Jurkat, Clone E6-1 (cell line): ENCODE data around the gene RPL36.
"Not testable (repeated sequence)": the region's sequence is repeated elsewhere in the genome, so short reads cannot be mapped to it uniquely, and the experiment has no call there.

ENCODE experiments used
- DNase-seq: peaks from one replicate; pipeline ENCODE4 v3.0.0-alpha.2; 2011; ENCODE audit warnings: low read depth, low spot score
- H3K4me3 ChIP-seq: 2 replicates; pipeline ENCODE4 v1.5.1; 2011; ENCODE audit warnings: mild to moderate bottlenecking, low read length, control low read depth, moderate library complexity

RPL36 gene

GRCh38 chr19:5686647-5687359, 3.3 kb upstream of the RPL36 start:
- H3K4me3 ChIP-seq, result peak overlapping the region; percentile 54
- DNase-seq, result peak; percentile 83

- peak overlapping the region; percentile 54 for H3K4me3 ChIP-seq
- no peak for DNase-seq
These were observed 2.5 kb upstream of the RPL36 start for GRCh38 chr19:5687360-5688198.

- H3K4me3 ChIP-seq, DNase-seq: not testable (repeated sequence)
These were observed 1.7 kb upstream of the RPL36 start for GRCh38 chr19:5688262-5688881.

GRCh38 chr19:5690955-5691821, 1.1 kb downstream of the RPL36 start:
- no peak for DNase-seq
- peak overlapping the region; percentile 94 for H3K4me3 ChIP-seq

GRCh38 chr19:5691822-5692722, 2.0 kb downstream of the RPL36 start:
- DNase-seq, result no peak
- peak overlapping the region; percentile 94 for H3K4me3 ChIP-seq

- no peak overlapping the region for H3K4me3 ChIP-seq
- DNase-seq, result no peak
These were observed 2.7 kb downstream of the RPL36 start for GRCh38 chr19:5692723-5693194.

- no peak overlapping the region for H3K4me3 ChIP-seq
- no peak for DNase-seq
These were observed 3.4 kb downstream of the RPL36 start for GRCh38 chr19:5693195-5694166.

- DNase-seq, result no peak
These were observed 4.3 kb downstream of the RPL36 start for GRCh38 chr19:5694167-5694955.

GRCh38 chr19:5694956-5695648, 5.0 kb downstream of the RPL36 start:
- no peak for DNase-seq

More at GRCh38 chr19:5694167-5694955, 4.3 kb downstream of the RPL36 start:
- no peak overlapping the region for H3K4me3 ChIP-seq

GRCh38 chr19:5695649-5696195, 5.6 kb downstream of the RPL36 start:
- H3K4me3 ChIP-seq, result no peak overlapping the region

More at GRCh38 chr19:5694956-5695648, 5.0 kb downstream of the RPL36 start:
- H3K4me3 ChIP-seq, result no peak overlapping the region

GRCh38 chr19:5696196-5697021, 6.3 kb downstream of the RPL36 start:
- no peak for DNase-seq
- no peak overlapping the region for H3K4me3 ChIP-seq

More at GRCh38 chr19:5695649-5696195, 5.6 kb downstream of the RPL36 start:
- DNase-seq, result no peak

- no peak for DNase-seq
- no peak overlapping the region for H3K4me3 ChIP-seq
These were observed 7.2 kb downstream of the RPL36 start for GRCh38 chr19:5697022-5697889.

GRCh38 chr19:5697890-5698634, 8.0 kb downstream of the RPL36 start:
- DNase-seq, result no peak
- H3K4me3 ChIP-seq, result no peak overlapping the region
